GM10847 (cell line): ENCODE results near the gene ZNF121.

Experiments used
- POLR2A ChIP-seq: IDR thresholded peaks from 2 replicates; pipeline ENCODE4 v1.6.1; 2011; ENCODE audit not compliant: insufficient read length; ENCODE audit errors: extremely low read depth

ZNF121 gene

GRCh38 chr19:9584073-9584833 is at the start of gene ZNF121:
TSS of gene ZNF121 (minus strand) at chr19:9584504. CDS start at chr19:9568097, 16,407 bp downstream.
- peak; percentile 83 for TF ChIP-seq POLR2A

GRCh38 chr19:9627856-9628255 is 43.6 kb upstream of the ZNF121 start:
- no peak for TF ChIP-seq POLR2A

- no peak for TF ChIP-seq POLR2A
Measured at GRCh38 chr19:9622531-9622930, 38.2 kb upstream of the ZNF121 start.

GRCh38 chr19:9621156-9622037 is 37.1 kb upstream of the ZNF121 start, which contains the start of gene ZNF561:
TSS of gene ZNF561 (minus strand) at chr19:9621232. CDS start at chr19:9619456, 1,776 bp downstream.
- TF ChIP-seq POLR2A, result peak; percentile 70

GRCh38 chr19:9620842-9621155 is 36.5 kb upstream of the ZNF121 start:
- no peak for TF ChIP-seq POLR2A

GRCh38 chr19:9615844-9616243 is 31.5 kb upstream of the ZNF121 start:
- no peak for TF ChIP-seq POLR2A

GRCh38 chr19:9610484-9611113 is 26.3 kb upstream of the ZNF121 start:
- TF ChIP-seq POLR2A, result no peak

GRCh38 chr19:9608912-9609311 is 24.6 kb upstream of the ZNF121 start:
- TF ChIP-seq POLR2A, result no peak

GRCh38 chr19:9597027-9597426 is 12.7 kb upstream of the ZNF121 start:
- no peak for TF ChIP-seq POLR2A

GRCh38 chr19:9586764-9587163 is 2.5 kb upstream of the ZNF121 start:
- TF ChIP-seq POLR2A, result no peak

GRCh38 chr19:9580728-9581127 is 3.6 kb downstream of the ZNF121 start:
- TF ChIP-seq POLR2A, result no peak

- TF ChIP-seq POLR2A, result no peak
Measured at GRCh38 chr19:9570255-9570654, 14.0 kb downstream of the ZNF121 start.

- no peak for TF ChIP-seq POLR2A
Measured at GRCh38 chr19:9566729-9567128, 17.6 kb downstream of the ZNF121 start.

GRCh38 chr19:9565900-9566705 is 18.2 kb downstream of the ZNF121 start:
- no peak for TF ChIP-seq POLR2A
